Measurements from ENCODE around the gene ATXN7L1.

DNA sequence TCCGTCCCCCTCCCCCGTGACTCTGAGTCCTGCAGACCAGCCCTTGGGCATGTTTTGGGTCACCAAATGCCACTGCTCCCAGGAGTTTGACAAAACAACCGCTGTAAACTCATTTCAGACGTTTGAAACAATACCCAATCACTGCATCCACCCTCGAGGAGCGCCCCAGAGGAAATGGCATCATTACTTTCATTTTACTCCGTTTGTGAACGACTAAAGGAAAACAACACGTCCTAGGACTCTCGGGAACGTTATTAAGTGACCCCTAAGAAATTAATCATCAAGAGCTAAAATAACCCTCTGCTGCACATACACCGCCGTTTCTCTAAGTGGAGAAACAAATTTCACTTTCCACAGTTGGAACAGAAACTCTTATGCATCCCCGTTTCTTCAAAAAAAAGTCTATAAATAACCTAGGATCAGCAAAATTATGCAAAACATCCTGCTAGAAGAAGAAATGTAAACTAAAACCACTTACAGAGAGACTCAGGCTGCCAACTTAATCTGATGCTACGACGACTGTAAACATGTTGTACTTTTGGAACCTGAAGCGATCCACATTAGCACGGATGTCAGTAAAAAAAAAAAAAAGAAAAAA lies 185.2 kb downstream of the ATXN7L1 start:
- TF ChIP-seq, protein P1, sequence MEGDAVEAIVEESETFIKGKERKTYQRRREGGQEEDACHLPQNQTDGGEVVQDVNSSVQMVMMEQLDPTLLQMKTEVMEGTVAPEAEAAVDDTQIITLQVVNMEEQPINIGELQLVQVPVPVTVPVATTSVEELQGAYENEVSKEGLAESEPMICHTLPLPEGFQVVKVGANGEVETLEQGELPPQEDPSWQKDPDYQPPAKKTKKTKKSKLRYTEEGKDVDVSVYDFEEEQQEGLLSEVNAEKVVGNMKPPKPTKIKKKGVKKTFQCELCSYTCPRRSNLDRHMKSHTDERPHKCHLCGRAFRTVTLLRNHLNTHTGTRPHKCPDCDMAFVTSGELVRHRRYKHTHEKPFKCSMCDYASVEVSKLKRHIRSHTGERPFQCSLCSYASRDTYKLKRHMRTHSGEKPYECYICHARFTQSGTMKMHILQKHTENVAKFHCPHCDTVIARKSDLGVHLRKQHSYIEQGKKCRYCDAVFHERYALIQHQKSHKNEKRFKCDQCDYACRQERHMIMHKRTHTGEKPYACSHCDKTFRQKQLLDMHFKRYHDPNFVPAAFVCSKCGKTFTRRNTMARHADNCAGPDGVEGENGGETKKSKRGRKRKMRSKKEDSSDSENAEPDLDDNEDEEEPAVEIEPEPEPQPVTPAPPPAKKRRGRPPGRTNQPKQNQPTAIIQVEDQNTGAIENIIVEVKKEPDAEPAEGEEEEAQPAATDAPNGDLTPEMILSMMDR (IDR thresholded peaks at IDR 0.05), result no peak
- TF ChIP-seq EZH2 (IDR thresholded peaks at IDR 0.05; ENCODE audit: borderline replicate concordance, insufficient read depth, low read depth, low read length, poor library complexity, severe bottlenecking), result no peak
